EL (cell line): ENCODE measurements around the gene SMIM20.
"Not testable (repeated sequence)": the region's sequence is repeated elsewhere in the genome, so short reads cannot be mapped to it uniquely, and the experiment has no call there.

Source experiments
- DNase-seq: peaks from one replicate; pipeline ENCODE4 v3.0.0-alpha.2; 2016

SMIM20 gene

GRCh38 chr4:25892796-25893195, 21.2 kb upstream of the SMIM20 start:
- no peak for DNase-seq

- DNase-seq = no peak
Observed at GRCh38 chr4:25896776-25897539, 17.1 kb upstream of the SMIM20 start.

- DNase-seq = peak; percentile 44
Observed at GRCh38 chr4:25900310-25900709, 13.7 kb upstream of the SMIM20 start.

GRCh38 chr4:25901030-25901430, 13.0 kb upstream of the SMIM20 start:
- DNase-seq = no peak

GRCh38 chr4:25903900-25904747, 9.9 kb upstream of the SMIM20 start:
- peak; percentile 5 for DNase-seq

- no peak for DNase-seq
Observed at GRCh38 chr4:25904748-25905082, 9.3 kb upstream of the SMIM20 start.

- DNase-seq = no peak
Observed at GRCh38 chr4:25905371-25905770, 8.6 kb upstream of the SMIM20 start.

GRCh38 chr4:25906113-25906512, 7.9 kb upstream of the SMIM20 start:
- DNase-seq = not testable (repeated sequence)

- peak; percentile 95 for DNase-seq
Observed at GRCh38 chr4:25908491-25908901, 5.5 kb upstream of the SMIM20 start.

GRCh38 chr4:25911356-25911755, 2.7 kb upstream of the SMIM20 start:
- no peak for DNase-seq

- DNase-seq = no peak
Observed at GRCh38 chr4:25913056-25913850, 767 bp upstream of the SMIM20 start.

- no peak for DNase-seq
Observed at GRCh38 chr4:25914670-25915352, 791 bp downstream of the SMIM20 start.

GRCh38 chr4:25915353-25915705, 1.3 kb downstream of the SMIM20 start:
- DNase-seq = no peak

- DNase-seq = no peak
Observed at GRCh38 chr4:25916870-25917269, 2.9 kb downstream of the SMIM20 start.

GRCh38 chr4:25919676-25920075, 5.7 kb downstream of the SMIM20 start:
- no peak for DNase-seq

GRCh38 chr4:25921922-25922321, 7.9 kb downstream of the SMIM20 start:
- DNase-seq = no peak

GRCh38 chr4:25922812-25923369, 8.9 kb downstream of the SMIM20 start:
- no peak for DNase-seq

GRCh38 chr4:25923745-25924144, 9.7 kb downstream of the SMIM20 start:
- DNase-seq = no peak

GRCh38 chr4:25925486-25926201, 11.6 kb downstream of the SMIM20 start:
- DNase-seq = peak; percentile 23

- DNase-seq = no peak
Observed at GRCh38 chr4:25926462-25926861, 12.4 kb downstream of the SMIM20 start.

- no peak for DNase-seq
Observed at GRCh38 chr4:25927361-25928195, 13.6 kb downstream of the SMIM20 start.
